IMR-90 (cell line): ENCODE results near the gene LRIG1. TPM values are rescaled to one million over a fixed set of nuclear protein-coding genes. Genes with fewer than 3 reads are reported as not detected.

Experiments used
- ATAC-seq: fragments of 200-7000 bp; cut with Tn5 transposase; 2 replicates; pipeline ENCODE4 v1.9.1; 2020; ENCODE audit warnings: low read depth, mild to moderate bottlenecking, moderate library complexity
- BruUV-seq: library from RNA; stranded (reverse); fragments of 400-500 nt; replicated peaks from 2 replicates; lab custom pipeline; 2021; lab: Mats Ljungman, UMichigan
- CTCF ChIA-PET: fragments of 300-600 bp; formaldehyde crosslinking; extraction: SDS; loops from one replicate; lab custom pipeline; 2021; ENCODE audit warnings: antibody characterized with exemption; lab: Yijun Ruan, JAX
- POLR2A ChIA-PET: fragments of 300-600 bp; sonication (Branson Sonifier 250); formaldehyde crosslinking; loops from one replicate; lab custom pipeline; 2022; ENCODE audit warnings: antibody characterized with exemption; ENCODE audit not compliant: unreplicated experiment; lab: Charles Lee
- DNase-seq: peaks from one replicate; pipeline ENCODE4 v3.0.0; 2013
- H2AFZ ChIP-seq: replicated peaks from 2 replicates; pipeline ENCODE3; 2013; ENCODE audit warnings: low read length, mild to moderate bottlenecking; ENCODE audit not compliant: poor library complexity
- H2AK5ac ChIP-seq: 2 replicates; pipeline ENCODE4 v1.6.1; 2013; ENCODE audit warnings: low read depth, low read length, inconsistent platforms
- H2AK9ac ChIP-seq: replicated peaks from 2 replicates; pipeline ENCODE3; 2013; ENCODE audit warnings: mild to moderate bottlenecking, low read depth, low read length, moderate library complexity; ENCODE audit not compliant: poor library complexity
- H2BK120ac ChIP-seq: 2 replicates; pipeline ENCODE4 v1.6.1; 2013; ENCODE audit warnings: low read depth, low read length, inconsistent platforms
- H2BK15ac ChIP-seq: 3 replicates; pipeline ENCODE4 v1.6.1; 2013; ENCODE audit warnings: low read depth, low read length, inconsistent platforms
- H2BK20ac ChIP-seq: 2 replicates; pipeline ENCODE4 v1.6.1; 2013; ENCODE audit warnings: low read depth, mild to moderate bottlenecking, inconsistent platforms, low read length, moderate library complexity
- H2BK5ac ChIP-seq: 2 replicates; pipeline ENCODE4 v1.6.1; 2013; ENCODE audit warnings: mild to moderate bottlenecking, low read depth, low read length, inconsistent platforms; ENCODE audit not compliant: poor library complexity, severe bottlenecking
- H3K14ac ChIP-seq: replicated peaks from 2 replicates; pipeline ENCODE4 v1.6.1; 2013; ENCODE audit warnings: low read depth, low read length, inconsistent platforms
- H3K18ac ChIP-seq: 2 replicates; pipeline ENCODE4 v1.6.1; 2013; ENCODE audit warnings: low read depth, low read length, control low read depth
- H3K23ac ChIP-seq: 2 replicates; pipeline ENCODE4 v1.6.1; 2013; ENCODE audit warnings: low read depth, low read length, inconsistent platforms
- H3K27ac ChIP-seq: 2 replicates; pipeline ENCODE4 v1.5.1; 2013; ENCODE audit warnings: mild to moderate bottlenecking, control low read depth, low read length; ENCODE audit not compliant: insufficient read depth
- H3K27me3 ChIP-seq: 2 replicates; pipeline ENCODE4 v1.6.1; 2013; ENCODE audit warnings: low read length; ENCODE audit not compliant: control insufficient read depth, insufficient read depth
- H3K36me3 ChIP-seq: 2 replicates; pipeline ENCODE4 v1.6.1; 2013; ENCODE audit warnings: low read length, mixed read lengths; ENCODE audit not compliant: control insufficient read depth, insufficient read depth
- H3K4ac ChIP-seq: 2 replicates; pipeline ENCODE4 v1.6.1; 2013; ENCODE audit warnings: low read depth, low read length, inconsistent platforms
- H3K4me1 ChIP-seq: 2 replicates; pipeline ENCODE4 v1.6.1; 2013; ENCODE audit warnings: low read length, mixed read lengths; ENCODE audit not compliant: control insufficient read depth, insufficient read depth
- H3K4me2 ChIP-seq: 2 replicates; pipeline ENCODE4 v1.6.1; 2013; ENCODE audit warnings: low read depth, mild to moderate bottlenecking, control low read depth, low read length, moderate library complexity
- H3K4me3 ChIP-seq: 2 replicates; pipeline ENCODE4 v1.5.1; 2013; ENCODE audit warnings: low read depth, mild to moderate bottlenecking, control low read depth, low read length, moderate library complexity; ENCODE audit not compliant: insufficient read depth
- H3K56ac ChIP-seq: 2 replicates; pipeline ENCODE4 v1.6.1; 2013; ENCODE audit warnings: low read length, inconsistent platforms; ENCODE audit not compliant: insufficient read depth; ENCODE audit errors: extremely low read depth
- H3K79me1 ChIP-seq, 2 experiments: 2 replicates each; pipeline ENCODE4 v1.6.1; 2013; ENCODE audit warnings: low read length in 2 of 2, inconsistent platforms in 1 of 2, low read depth in 1 of 2
- H3K9ac ChIP-seq: 2 replicates; pipeline ENCODE4 v1.6.1; 2013; ENCODE audit warnings: low read depth, low read length, control low read depth
- H3K9me1 ChIP-seq: 2 replicates; pipeline ENCODE4 v1.6.1; 2013; ENCODE audit warnings: low read length, inconsistent platforms; ENCODE audit not compliant: insufficient read depth
- H3K9me3 ChIP-seq: 2 replicates; pipeline ENCODE4 v1.6.1; 2013; ENCODE audit warnings: low read length; ENCODE audit not compliant: control insufficient read depth, insufficient read depth
- H4K20me1 ChIP-seq: 2 replicates; pipeline ENCODE4 v1.6.1; 2013; ENCODE audit warnings: low read length, inconsistent platforms; ENCODE audit not compliant: insufficient read depth
- H4K5ac ChIP-seq: 2 replicates; pipeline ENCODE4 v1.6.1; 2013; ENCODE audit warnings: mild to moderate bottlenecking, low read depth, low read length, control low read depth
- H4K8ac ChIP-seq, 2 experiments: 2 replicates each; pipeline ENCODE4 v1.6.1; 2013; ENCODE audit warnings: low read depth in 2 of 2, low read length in 2 of 2, control low read depth in 1 of 2, inconsistent platforms in 1 of 2
- H4K91ac ChIP-seq: 2 replicates; pipeline ENCODE4 v1.6.1; 2013; ENCODE audit warnings: low read depth, low read length, inconsistent platforms; ENCODE audit not compliant: insufficient read depth
- BHLHE40 ChIP-seq: fragments of 150-350 bp; IDR thresholded peaks from 2 replicates; pipeline ENCODE4 v1.6.1; 2016; ENCODE audit warnings: mild to moderate bottlenecking, low read depth, low read length
- CEBPB ChIP-seq: IDR thresholded peaks from 2 replicates; pipeline ENCODE4 v1.6.1; 2012; ENCODE audit warnings: low read depth, low read length, improper control_type of control experiment
- CHD1 ChIP-seq: IDR thresholded peaks from 2 replicates; pipeline ENCODE4 v1.6.1; 2012; ENCODE audit warnings: low read depth, low read length, improper control_type of control experiment
- CTCF ChIP-seq: conservative IDR thresholded peaks from 2 replicates; pipeline ENCODE4 v1.5.1; 2012; ENCODE audit warnings: mild to moderate bottlenecking, low read depth, low read length, improper control_type of control experiment
- MAFK ChIP-seq: IDR thresholded peaks from 2 replicates; pipeline ENCODE4 v1.6.1; 2012; ENCODE audit warnings: low read depth, low read length, improper control_type of control experiment
- MXI1 ChIP-seq: IDR thresholded peaks from 2 replicates; pipeline ENCODE4 v1.6.1; 2012; ENCODE audit warnings: low read depth, mild to moderate bottlenecking, low read length, moderate library complexity, borderline replicate concordance
- NFE2L2 ChIP-seq: fragments of 150-350 bp; IDR thresholded peaks from 2 replicates; pipeline ENCODE4 v1.6.1; 2016; ENCODE audit warnings: low read depth, mild to moderate bottlenecking, low read length
- POLR2A ChIP-seq: IDR thresholded peaks from 2 replicates; pipeline ENCODE4 v1.6.1; 2012; ENCODE audit warnings: mild to moderate bottlenecking, low read depth, low read length
- RCOR1 ChIP-seq: IDR thresholded peaks from 2 replicates; pipeline ENCODE4 v1.6.1; 2012; ENCODE audit warnings: mild to moderate bottlenecking, low read length, improper control_type of control experiment; ENCODE audit not compliant: insufficient replicate concordance
- RFX5 ChIP-seq: IDR thresholded peaks from 2 replicates; pipeline ENCODE4 v1.8.0; 2012; ENCODE audit warnings: low read depth, mild to moderate bottlenecking, low read length, moderate library complexity
- WGBS, 2 experiments: methylation state at CpG; one replicate each; pipeline versions ENCODE4 v1.1.5 to v1.1.7; 2013; ENCODE audit warnings: missing lambda C conversion rate in 2 of 2; ENCODE audit not compliant: insufficient read length in 1 of 2; ENCODE audit errors: extremely low coverage in 2 of 2; 5-methylcytosine and 5-hydroxymethylcytosine counted together
- dilution Hi-C: fragments of 300-500 bp; cut with HindIII; formaldehyde crosslinking; loops from one replicate; pipeline ENCODE4 v1.14.3; 2018; ENCODE audit warnings: low sequenced_read_pairs; ENCODE audit not compliant: unreplicated experiment
- in situ Hi-C: fragments of 300-500 bp; cut with MboI; formaldehyde crosslinking; loops from 3 replicates; pipeline ENCODE4 v1.14.3; 2019; ENCODE audit warnings: low sequenced_read_pairs, inconsistent platforms, mixed read lengths
- intact Hi-C: fragments of 100-400 bp; cut with micrococcal nuclease; formaldehyde crosslinking; loops from 2 replicates; pipeline ENCODE4 v1.10.0; 2022
- polyA plus RNA-seq, 3 experiments: library from polyadenylated mRNA; depleted of rRNA; stranded (reverse); fragments of >200 nt; gene quantifications; 2 replicates each; pipeline ENCODE4 v1.2.3, GENCODE V29; 2012; ENCODE audit warnings: low replicate concordance in 1 of 3
- total RNA-seq: library from RNA; depleted of rRNA; stranded (reverse); fragments of >200 nt; gene quantifications from 2 replicates; pipeline ENCODE4 v1.2.3, GENCODE V29; 2012
- TF ChIP-seq, protein P1 (sequence below): fragments of 150-350 bp; IDR thresholded peaks from 2 replicates; pipeline ENCODE4 v1.6.1; 2017; ENCODE audit warnings: mild to moderate bottlenecking, antibody characterized with exemption, low read length, low read depth

The LRIG1 gene
- total and polyA plus RNA-seq, 2 of the 4 experiments (the other 2 are of a cell fraction), result 62.8 to 87.8 TPM

- no peak for TF ChIP-seq CEBPB
These were observed 101.1 kb downstream of the LRIG1 start (continued) for GRCh38 chr3:66399529-66400232.

- no peak for ATAC-seq
- Histone ChIP-seq H2BK20ac (no peak overlapping the region), H3K56ac (no peak overlapping the region), H3K4ac (peak overlapping the region; percentile 24; the same call in 1 of the 2 replicates), H2AK5ac (peak overlapping the region; percentile 29; the same call in 1 of the 2 replicates), H3K14ac (0 out of 2 replicates have a peak overlapping the region, but pooled peaks have one; percentile 16), H2BK5ac (peak overlapping the region; percentile 21), H4K8ac (no peak overlapping the region), H3K27me3 (no peaks in the 10 kb centered on the region), H3K9ac (no peak overlapping the region), H3K4me3 (no peak overlapping the region), H3K79me1 (peaks cover 6 to 27% of the 10 kb centered on the region in 2 experiments; a peak in 3 of 4 replicates), H3K27ac (peak overlapping the region; percentile 5; the same call in 1 of the 2 replicates), H2AK9ac (no peak overlapping the region), H3K9me3 (no peaks in the 10 kb centered on the region), H4K20me1 (no peaks in the 10 kb centered on the region), H2BK120ac (no peak overlapping the region), H4K5ac (no peak overlapping the region), H3K18ac (no peak overlapping the region), H3K4me1 (peaks cover 19% of the 10 kb centered on the region), H3K36me3 (peaks cover 60% of the 10 kb centered on the region), H4K91ac (no peak overlapping the region), H3K23ac (0 out of 2 replicates have a peak overlapping the region, but pooled peaks have one; percentile 12), H3K4me2 (no peak overlapping the region), H2BK15ac (peak overlapping the region; percentile 17; the same call in 1 of the 3 replicates), H2AFZ (no peak overlapping the region), H3K9me1 (peaks cover 26% of the 10 kb centered on the region)
- in situ Hi-C loops, result no loop called here
- no peak for TF ChIP-seq CHD1
- no peak for TF ChIP-seq MXI1
- TF ChIP-seq MAFK, result no peak
- TF ChIP-seq RFX5, result no peak
- no peak for TF ChIP-seq BHLHE40
- TF ChIP-seq RCOR1, result no peak
- TF ChIP-seq CEBPB, result no peak
- TF ChIP-seq POLR2A, result no peak
- TF ChIP-seq, protein P1, sequence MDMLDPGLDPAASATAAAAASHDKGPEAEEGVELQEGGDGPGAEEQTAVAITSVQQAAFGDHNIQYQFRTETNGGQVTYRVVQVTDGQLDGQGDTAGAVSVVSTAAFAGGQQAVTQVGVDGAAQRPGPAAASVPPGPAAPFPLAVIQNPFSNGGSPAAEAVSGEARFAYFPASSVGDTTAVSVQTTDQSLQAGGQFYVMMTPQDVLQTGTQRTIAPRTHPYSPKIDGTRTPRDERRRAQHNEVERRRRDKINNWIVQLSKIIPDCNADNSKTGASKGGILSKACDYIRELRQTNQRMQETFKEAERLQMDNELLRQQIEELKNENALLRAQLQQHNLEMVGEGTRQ, result no peak
- TF ChIP-seq CTCF, result no peak
- TF ChIP-seq NFE2L2, result no peak
- no TSS peak for BruUV-seq
- dilution Hi-C loops, result no loop called here
- 85% methylated on average over 4 of the region's 9 CpGs; no CpG with 5 or more reads in 1 of the 2 experiments for WGBS, 2 experiments
- peak; percentile 56 for DNase-seq
- CTCF ChIA-PET, result interaction anchor here (1.0 to 1.6 kb wide), 2 partner anchors 10 to 65 kb away, joined by 3 read pairs; no protein-coding TSS in a partner anchor
- intact Hi-C loops, result no loop called here
- POLR2A ChIA-PET, result no interaction called here
These were observed 102.4 kb downstream of the LRIG1 start for GRCh38 chr3:66398228-66399025.
